Suprapubic skin (tissue), 2 donors: ENCODE measurements around the gene CORO1A.

ENCODE experiments used
- EP300 ChIP-seq: sonication (generic); formaldehyde crosslinking; IDR thresholded peaks from one replicate; pipeline ENCODE4 v1.6.1; 2017; ENCODE audit warnings: antibody characterized with exemption
- POLR2A ChIP-seq, 2 donors: fragments of 450-650 bp; IDR thresholded peaks; one replicate each; pipeline ENCODE4 v1.6.1; 2017; ENCODE audit warnings: antibody characterized with exemption in 2 of 2, mild to moderate bottlenecking in 2 of 2, moderate library complexity in 2 of 2

DNA sequence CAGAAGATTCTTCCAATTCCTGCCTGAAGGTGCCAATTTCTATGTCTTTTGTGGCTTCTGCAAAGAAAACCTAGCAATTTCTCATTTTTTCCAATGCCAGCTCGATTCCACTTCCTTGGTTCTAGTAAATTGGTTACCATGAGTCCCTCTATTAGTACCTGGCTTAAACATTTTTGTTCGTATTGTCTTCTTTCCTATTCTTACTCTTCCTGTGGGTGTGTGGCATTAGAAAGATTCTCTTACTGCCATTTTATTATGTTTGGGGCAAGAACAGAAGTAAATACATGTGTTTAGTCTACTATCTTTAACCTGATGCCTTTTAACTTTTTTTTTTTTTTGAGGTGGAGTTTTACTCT is 40.1 kb upstream of the CORO1A start:
- TF ChIP-seq POLR2A (IDR thresholded peaks at IDR 0.05) (no peak), EP300 (no peak)
